Right cardiac atrium (tissue), 5 donors: ENCODE data around the gene EEIG1. TPM values are rescaled to one million over a fixed set of nuclear protein-coding genes. Genes with fewer than 3 reads are reported as not detected.

Experiments used
- ATAC-seq, 2 donors: fragments of 200-7000 bp; cut with Tn5 transposase; one replicate each; pipeline versions ENCODE4 v1.8.0 to v1.9.1; 2020; ENCODE audit warnings: moderate library complexity in 2 of 2, mild to moderate bottlenecking in 1 of 2
- DNase-seq, 3 donors: peaks; one replicate each; pipeline ENCODE4 v3.0.0-alpha.2; 2020
- H3K27ac ChIP-seq: one replicate; pipeline ENCODE4 v1.5.1; 2013; ENCODE audit warnings: mild to moderate bottlenecking, low read length, control low read depth, moderate library complexity
- H3K27me3 ChIP-seq: one replicate; pipeline ENCODE4 v1.6.1; 2013; ENCODE audit not compliant: control insufficient read depth, insufficient read depth
- H3K4me1 ChIP-seq: one replicate; pipeline ENCODE4 v1.6.1; 2013; ENCODE audit warnings: low read length; ENCODE audit not compliant: control insufficient read depth, insufficient read depth
- H3K4me3 ChIP-seq: one replicate; pipeline ENCODE4 v1.5.1; 2013; ENCODE audit warnings: low read length, control low read depth
- H3K9me3 ChIP-seq: one replicate; pipeline ENCODE4 v1.6.1; 2013; ENCODE audit warnings: low read length; ENCODE audit not compliant: control insufficient read depth
- WGBS: extraction: QIAGEN DNeasy Blood & Tissue Kit; methylation state at CpG from one replicate; pipeline ENCODE4 v1.1.7; 2013; 5-methylcytosine and 5-hydroxymethylcytosine counted together
- intact Hi-C, 4 donors: fragments of 100-400 bp; cut with DNase I; formaldehyde crosslinking; loops; one replicate each; pipeline versions ENCODE4 v1.11.0 to v1.14.0; 2022 to 2023
- polyA plus RNA-seq: library from polyadenylated mRNA; stranded (reverse); fragments of 200-250 nt; gene quantifications from one replicate; pipeline ENCODE4 v1.2.3, GENCODE V29; 2013
- total RNA-seq, 4 donors: library from RNA; stranded (reverse); fragmentation: NEBNext Ultra II Directional; extraction: Animal tissue kit (Norgen Biotek cat#: 25700); gene quantifications; one replicate each; pipeline ENCODE4 v1.2.1, GENCODE V29; 2021
- donor health status: healthy with polysubstance abuse.
- donor health status: DM: no; HTN: yes; CAD: no.
- donor health status: DM: no; HTN: no; CAD: no.
- donor health status: DM: no; HTN: yes; CAD: no; lungs with severe emphysema.
- donor health status: DM: yes; HTN: yes; CAD: no.

The EEIG1 gene
- total and polyA plus RNA-seq, 5 donors: 12.7 to 35.1 (median 28.2) TPM

DNA sequence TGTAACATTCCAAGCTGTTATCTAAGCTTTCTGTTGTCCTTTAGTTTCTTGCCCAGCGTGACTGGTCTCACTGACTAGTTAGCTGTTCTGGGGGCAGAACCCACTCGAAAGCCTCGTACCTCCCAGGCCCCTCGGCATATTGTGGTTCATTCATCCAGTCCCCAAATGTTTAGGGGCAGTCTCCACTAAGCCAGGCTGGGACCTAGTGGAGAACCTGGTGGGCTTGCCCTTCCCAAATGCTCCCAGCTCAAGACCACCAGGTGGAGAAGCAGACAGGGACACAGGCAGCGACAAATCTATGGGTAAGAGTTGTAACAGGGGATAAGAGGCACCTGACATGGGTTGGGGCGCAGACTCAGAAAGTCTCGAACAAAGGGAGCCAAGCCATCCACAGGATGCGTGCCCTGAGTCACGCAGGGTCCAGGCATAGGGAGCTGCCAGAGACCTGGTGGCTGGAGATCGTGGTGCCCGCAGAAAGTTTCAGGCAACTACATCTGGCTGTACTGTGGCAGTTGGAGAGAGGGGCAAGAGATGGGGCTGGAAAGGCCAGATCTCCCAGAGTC lies 851 bp upstream of the EEIG1 start:
- ATAC-seq (no peak), DNase-seq (no peak)
- intact Hi-C loops: loop anchor here in 2 of 4 donors (5.0 to 10.0 kb wide), 2 partner anchors 39 to 53 kb away; no protein-coding TSS in a partner anchor
- Histone ChIP-seq H3K27me3 (no peaks in the 10 kb centered on the region), H3K4me1 (peaks cover 11% of the 10 kb centered on the region), H3K9me3 (no peaks in the 10 kb centered on the region), H3K4me3 (peak overlapping the region; percentile 92), H3K27ac (peak overlapping the region; percentile 73)
- 65% methylated on average over 11 of the region's 11 CpGs for WGBS

DNA sequence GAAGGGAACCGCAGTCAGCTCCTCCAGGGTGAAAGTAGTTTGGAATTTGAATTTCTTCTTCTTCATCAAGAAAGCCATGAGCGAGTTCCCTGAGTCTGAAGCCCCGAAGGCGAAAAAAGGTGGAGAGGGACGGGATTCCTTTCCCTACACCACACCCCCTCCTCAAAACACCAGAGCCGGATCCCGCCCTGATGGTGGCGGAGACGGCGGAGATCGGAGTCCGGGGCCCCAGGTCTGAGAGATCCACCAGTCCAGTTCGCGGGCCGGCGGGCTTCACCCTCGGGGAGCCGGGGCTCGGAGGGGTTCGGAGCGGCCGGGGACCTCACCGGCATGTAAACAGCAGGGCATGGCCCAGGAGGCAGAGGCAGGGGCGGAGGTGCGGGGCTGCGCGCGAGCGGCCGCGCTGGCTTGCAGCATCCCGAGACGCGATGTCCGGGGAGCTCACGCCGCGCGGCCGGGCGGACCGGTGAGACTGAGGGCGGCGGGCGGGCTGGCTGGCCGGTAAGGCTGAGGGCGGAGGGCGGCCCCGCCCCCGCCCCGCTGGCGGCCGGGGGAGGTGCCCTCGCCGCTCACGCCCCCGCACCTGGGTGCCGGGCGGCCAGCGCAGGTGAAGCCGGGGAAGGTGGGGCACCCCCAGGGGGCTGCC lies 606 bp downstream of the EEIG1 start:
- Histone ChIP-seq H3K27ac (peak overlapping the region; percentile 68), H3K27me3 (no peaks in the 10 kb centered on the region), H3K4me3 (peak overlapping the region; percentile 92), H3K4me1 (peaks cover 21% of the 10 kb centered on the region), H3K9me3 (no peaks in the 10 kb centered on the region)
- WGBS: under 1% methylated on average over 61 of the region's 61 CpGs
- ATAC-seq (peak in 1 of 2 donors; percentile 8), DNase-seq (peak; percentile 35 to 80 (median 77))
- intact Hi-C loops: loop anchor here in 2 of 4 donors (5.0 to 10.0 kb wide), 2 partner anchors 38 to 55 kb away; no protein-coding TSS in a partner anchor

DNA sequence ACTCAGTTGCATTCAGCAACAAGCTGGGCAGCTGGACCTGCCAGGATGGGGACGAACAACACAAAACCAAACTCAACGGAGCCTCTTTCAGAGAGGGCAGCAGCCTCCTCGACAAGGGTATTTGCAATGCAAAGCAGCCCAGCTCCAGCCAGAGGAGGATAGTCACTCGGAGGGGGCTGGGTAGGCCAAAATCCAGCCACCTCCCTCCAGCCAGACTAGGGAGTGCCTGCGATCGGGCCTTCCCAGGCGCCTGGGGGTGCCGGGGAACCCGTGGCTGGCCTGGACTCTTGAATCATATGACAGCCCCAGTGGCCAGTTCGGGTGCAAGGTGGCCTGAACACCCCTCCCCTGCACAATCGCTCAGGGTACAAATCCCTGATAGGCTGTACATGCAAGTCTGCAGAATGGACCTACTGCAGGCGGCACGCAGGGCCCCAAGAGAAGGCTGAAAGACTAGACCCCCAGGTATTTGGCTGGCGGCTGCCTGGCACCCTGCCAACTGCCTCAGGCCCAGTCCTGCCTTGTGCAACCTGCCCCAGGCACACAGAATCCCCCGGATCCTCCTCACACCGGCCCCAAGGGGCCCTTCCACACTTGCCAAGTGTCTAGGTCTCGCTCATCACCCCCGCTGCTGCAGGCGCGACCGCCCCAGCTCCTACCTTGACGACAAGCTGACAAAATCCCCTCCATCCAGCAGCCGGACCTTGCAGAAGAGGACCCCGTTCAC lies 1.3 kb downstream of the EEIG1 start:
- H3K27me3 ChIP-seq: no peaks in the 10 kb centered on the region
- H3K4me1 ChIP-seq: peaks cover 28% of the 10 kb centered on the region
- peak overlapping the region; percentile 68 for H3K27ac ChIP-seq
- ATAC-seq (peak; percentile 13 to 18), DNase-seq (peak; percentile 64 to 86 (median 86))
- 6% methylated on average over 24 of the region's 24 CpGs for WGBS
- H3K4me3 ChIP-seq: peak overlapping the region; percentile 92
- H3K9me3 ChIP-seq: no peaks in the 10 kb centered on the region
- intact Hi-C loops: loop anchor here in 2 of 4 donors (5.0 to 10.0 kb wide), 2 partner anchors 37 to 55 kb away; no protein-coding TSS in a partner anchor

DNA sequence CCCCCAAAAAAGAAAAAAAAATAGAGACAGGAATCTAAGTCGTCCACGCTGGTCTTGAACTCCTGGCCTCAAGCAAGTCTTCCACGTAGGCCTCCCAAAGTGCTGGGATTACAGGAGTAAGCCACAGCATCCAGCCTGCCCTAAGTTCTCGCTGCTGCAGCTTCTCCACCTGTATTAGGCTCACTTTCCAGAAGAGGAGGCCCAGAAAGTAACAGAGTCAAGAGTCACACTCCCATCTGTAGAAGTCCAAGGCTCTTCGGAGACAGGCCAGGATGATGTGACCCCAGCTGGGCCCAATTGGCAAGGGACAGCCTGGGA lies 1.8 kb downstream of the EEIG1 start:
- DNase-seq (no peak), ATAC-seq (no peak)
- Histone ChIP-seq H3K4me1 (peaks cover 33% of the 10 kb centered on the region), H3K27ac (peak overlapping the region; percentile 68), H3K4me3 (peak overlapping the region; percentile 92), H3K9me3 (no peaks in the 10 kb centered on the region), H3K27me3 (no peaks in the 10 kb centered on the region)
- WGBS: 48% methylated on average over 5 of the region's 5 CpGs
- intact Hi-C loops: no loop called here

DNA sequence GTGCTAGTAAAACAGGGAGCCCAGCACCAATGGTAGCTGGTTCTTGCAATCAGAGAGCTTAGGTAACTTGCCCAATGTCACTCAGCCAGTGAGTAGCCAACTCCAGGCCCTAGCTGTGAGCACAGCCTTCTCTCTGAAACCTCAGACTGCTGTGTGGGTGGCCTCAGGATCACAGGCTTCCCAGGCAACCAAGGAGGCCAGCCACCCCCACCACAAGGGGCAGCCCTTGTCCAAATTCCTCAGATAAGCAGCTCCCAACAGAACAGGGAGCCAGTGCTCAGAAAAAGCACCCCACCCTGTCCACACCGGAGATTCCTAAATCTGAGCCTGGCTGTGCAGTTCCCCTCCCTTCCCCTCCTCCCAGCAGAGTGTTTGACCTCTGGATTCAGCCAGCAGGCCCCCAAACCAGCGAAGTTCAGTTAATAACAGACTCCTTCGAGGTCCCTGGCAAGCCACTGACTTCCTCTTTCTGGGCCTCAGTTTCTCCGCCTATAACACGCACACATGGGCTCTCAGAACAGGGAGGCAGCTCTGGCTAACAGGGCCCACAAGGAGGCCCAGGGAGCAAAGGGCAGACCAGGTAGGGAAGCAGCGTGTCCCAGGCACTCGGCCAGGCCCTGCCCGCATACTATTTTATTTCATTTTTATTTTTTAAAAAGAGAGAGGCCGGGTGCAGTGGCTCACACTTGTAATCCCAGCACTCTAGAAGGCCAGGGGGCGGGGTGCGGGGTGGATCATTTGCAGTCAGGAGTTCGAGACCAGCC lies 2.7 kb downstream of the EEIG1 start:
- H3K27ac ChIP-seq: peak overlapping the region; percentile 51
- H3K4me1 ChIP-seq: peaks cover 41% of the 10 kb centered on the region
- peak; percentile 84 to 92 (median 85) for DNase-seq
- intact Hi-C loops: no loop called here
- no peaks in the 10 kb centered on the region for H3K9me3 ChIP-seq
- peak; percentile 59 to 69 for ATAC-seq
- WGBS: 45% methylated on average over 12 of the region's 12 CpGs
- H3K27me3 ChIP-seq: no peaks in the 10 kb centered on the region
- peak overlapping the region; percentile 92 for H3K4me3 ChIP-seq

DNA sequence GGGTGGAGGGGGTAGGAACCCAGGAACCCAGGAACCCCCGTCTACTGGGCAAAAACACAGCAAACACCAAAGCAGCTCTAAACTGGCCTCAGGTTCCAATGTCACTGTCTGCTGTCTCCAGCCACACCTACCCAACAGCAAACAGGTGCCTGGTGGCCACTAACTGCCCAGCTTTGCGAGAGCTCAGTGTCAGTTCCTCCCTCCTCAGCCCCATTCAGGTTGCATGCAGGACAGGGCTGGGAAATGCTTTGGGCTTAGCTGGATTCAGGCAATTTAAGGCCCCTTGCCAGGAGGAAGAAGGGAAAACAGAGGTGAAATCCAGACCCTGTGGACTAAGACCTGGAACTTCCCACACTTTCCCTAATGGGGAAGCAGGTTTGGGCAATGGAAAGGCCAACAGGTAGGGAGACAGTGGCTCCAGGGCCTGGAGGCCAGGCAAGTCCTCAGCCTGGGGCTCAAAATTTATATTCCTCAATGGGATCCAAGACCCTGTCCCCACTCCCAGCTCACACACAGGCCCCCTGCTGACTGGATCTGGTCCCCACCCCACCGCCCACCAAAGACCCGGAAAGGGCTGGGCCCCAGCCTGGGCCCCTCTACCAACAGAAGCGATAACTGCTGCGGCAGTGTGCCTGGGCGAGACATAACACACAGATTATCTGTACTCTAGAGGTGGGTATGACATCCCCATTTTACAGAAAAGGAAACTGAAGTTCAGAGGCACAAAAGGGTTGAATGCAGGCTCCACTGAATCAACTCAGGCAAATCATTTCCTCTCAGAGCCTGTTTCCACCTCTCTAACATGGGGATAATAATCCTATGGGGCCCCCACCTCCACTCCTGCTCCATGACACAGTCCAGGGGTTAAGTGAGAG lies 3.5 kb downstream of the EEIG1 start:
- H3K27me3 ChIP-seq: no peaks in the 10 kb centered on the region
- intact Hi-C loops: no loop called here
- H3K27ac ChIP-seq: peak overlapping the region; percentile 55
- peaks cover 47% of the 10 kb centered on the region for H3K4me1 ChIP-seq
- peak in 1 of 3 donors; percentile 40 for DNase-seq
- 67% methylated on average over 7 of the region's 7 CpGs for WGBS
- no peak for ATAC-seq
- peak overlapping the region; percentile 26 for H3K4me3 ChIP-seq
- no peaks in the 10 kb centered on the region for H3K9me3 ChIP-seq

DNA sequence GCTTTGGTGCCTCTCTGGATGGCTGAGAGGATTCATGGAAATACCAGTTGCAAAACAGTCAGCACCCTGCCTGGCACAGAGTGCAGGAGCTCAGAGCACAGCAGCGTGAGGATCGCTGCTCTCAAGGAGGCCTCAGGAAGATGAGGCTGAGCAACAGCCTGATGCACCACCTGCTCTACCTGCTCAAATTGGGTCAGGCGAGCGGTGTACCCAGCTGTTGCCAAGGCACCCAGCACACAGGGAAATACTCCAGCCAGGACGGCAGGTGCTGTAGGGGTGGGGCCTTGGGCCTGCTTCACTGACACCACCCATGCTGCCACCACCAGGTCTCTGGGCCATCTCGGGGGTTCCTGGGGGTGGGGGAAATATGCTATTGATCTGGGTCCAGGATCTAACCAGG lies 4.3 kb downstream of the EEIG1 start:
- Histone ChIP-seq H3K27me3 (no peaks in the 10 kb centered on the region), H3K4me1 (peaks cover 50% of the 10 kb centered on the region), H3K27ac (no peak overlapping the region), H3K9me3 (no peaks in the 10 kb centered on the region), H3K4me3 (no peak overlapping the region)
- DNase-seq (no peak), ATAC-seq (no peak)
- WGBS: 82% methylated on average over 6 of the region's 6 CpGs
- intact Hi-C loops: no loop called here

DNA sequence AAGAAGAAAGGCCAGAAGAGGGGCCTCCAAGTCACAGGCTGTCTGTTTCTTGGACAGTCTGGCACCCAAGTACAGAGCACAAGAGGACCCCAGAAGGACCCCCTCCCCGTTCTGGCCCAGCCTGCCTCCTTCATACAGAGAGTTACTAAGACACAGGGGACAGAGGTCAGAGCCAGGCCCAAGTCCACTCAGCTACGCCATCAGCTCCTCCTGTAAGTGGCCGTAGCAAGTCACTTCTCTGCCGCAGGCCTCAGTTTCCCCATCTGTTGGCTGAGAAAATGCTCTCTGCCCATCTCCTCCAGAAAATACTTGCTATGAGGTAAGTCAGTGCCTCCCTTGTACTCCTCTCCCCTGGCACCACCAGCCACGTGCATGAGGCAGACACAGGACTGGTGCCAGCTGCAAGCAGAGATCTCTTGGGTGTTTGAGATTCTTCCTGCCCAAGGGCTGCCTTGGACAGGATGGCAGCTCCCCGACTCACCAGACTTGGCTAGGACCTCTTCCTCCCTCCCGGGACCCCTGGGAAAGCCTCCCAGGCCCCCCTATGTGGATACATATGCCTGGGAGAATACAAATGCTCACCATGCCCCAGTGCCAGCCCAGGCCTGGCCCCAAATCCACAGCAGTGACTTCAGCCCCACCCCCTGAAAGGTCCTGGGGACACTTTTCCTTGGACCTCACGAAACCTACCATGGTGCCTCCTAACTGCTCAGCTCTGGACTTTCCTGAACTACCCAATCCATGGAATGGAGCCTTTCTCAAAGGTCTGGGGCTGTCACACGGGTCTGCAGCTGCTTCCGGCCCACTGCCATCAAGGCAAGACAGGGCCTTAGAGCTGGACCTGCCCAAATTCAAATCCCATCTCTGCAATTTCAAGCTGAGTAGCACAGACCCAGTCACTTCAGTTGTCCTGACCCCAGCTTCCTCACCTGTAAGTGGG lies 5.1 kb downstream of the EEIG1 start:
- ATAC-seq (no peak), DNase-seq (peak in 1 of 3 donors; percentile 65)
- intact Hi-C loops: no loop called here
- 61% methylated on average over 10 of the region's 10 CpGs for WGBS
- H3K4me1 ChIP-seq: peaks cover 53% of the 10 kb centered on the region
- no peaks in the 10 kb centered on the region for H3K27me3 ChIP-seq
- no peaks in the 10 kb centered on the region for H3K9me3 ChIP-seq
- H3K4me3 ChIP-seq: no peak overlapping the region
- peak overlapping the region; percentile 10 for H3K27ac ChIP-seq

DNA sequence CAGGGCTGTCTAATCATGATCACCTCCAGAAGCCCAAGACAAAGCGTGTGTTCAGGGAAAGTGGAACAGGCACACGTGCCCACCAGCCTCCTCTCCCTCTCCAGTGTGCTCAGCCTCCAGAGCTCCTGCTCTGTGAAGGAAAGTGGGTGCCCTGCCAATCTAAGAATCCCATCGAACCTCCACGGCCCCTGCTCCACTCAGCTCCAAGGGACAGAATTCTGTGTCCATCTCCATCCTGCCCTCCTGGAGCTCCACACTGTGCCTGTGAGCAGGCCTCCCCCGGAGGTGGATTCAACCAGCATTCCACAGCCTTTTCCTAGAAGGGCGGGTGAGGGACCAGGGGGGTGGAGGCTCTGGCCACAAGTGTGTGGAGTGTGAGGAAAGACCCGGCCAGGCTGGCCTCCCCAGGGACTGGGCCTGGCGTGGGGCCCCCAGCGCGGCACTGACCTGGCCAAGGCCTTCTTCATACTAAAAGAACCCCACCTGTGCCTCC lies 6.0 kb downstream of the EEIG1 start:
- H3K27ac ChIP-seq: peak overlapping the region; percentile 85
- H3K4me1 ChIP-seq: peaks cover 53% of the 10 kb centered on the region
- no peak overlapping the region for H3K4me3 ChIP-seq
- ATAC-seq (peak; percentile 4 to 14), DNase-seq (peak; percentile 63 to 86 (median 82))
- WGBS: 40% methylated on average over 10 of the region's 10 CpGs
- H3K9me3 ChIP-seq: no peaks in the 10 kb centered on the region
- no peaks in the 10 kb centered on the region for H3K27me3 ChIP-seq
- intact Hi-C loops: no loop called here
